AG10803 (cell line): ENCODE results near the gene ZBTB4.

Experiments
- DNase-seq: peaks from one replicate; pipeline ENCODE4 v3.0.0; 2010; ENCODE audit warnings: low read depth
- H3K4me3 ChIP-seq: 2 replicates; pipeline ENCODE4 v1.5.1; 2011; ENCODE audit warnings: mild to moderate bottlenecking, low read length, control low read depth
- CTCF ChIP-seq: conservative IDR thresholded peaks from 2 replicates; pipeline ENCODE4 v1.5.1; 2011; ENCODE audit warnings: mild to moderate bottlenecking, low read length, control low read depth, inconsistent platforms

Gene ZBTB4

GRCh38 chr17:7438656-7439460 lies 40.6 kb downstream of the ZBTB4 start:
- no peak for DNase-seq
- TF ChIP-seq CTCF: no peak
- H3K4me3 ChIP-seq: no peak overlapping the region; the same call in 1 of the 2 replicates

DNA sequence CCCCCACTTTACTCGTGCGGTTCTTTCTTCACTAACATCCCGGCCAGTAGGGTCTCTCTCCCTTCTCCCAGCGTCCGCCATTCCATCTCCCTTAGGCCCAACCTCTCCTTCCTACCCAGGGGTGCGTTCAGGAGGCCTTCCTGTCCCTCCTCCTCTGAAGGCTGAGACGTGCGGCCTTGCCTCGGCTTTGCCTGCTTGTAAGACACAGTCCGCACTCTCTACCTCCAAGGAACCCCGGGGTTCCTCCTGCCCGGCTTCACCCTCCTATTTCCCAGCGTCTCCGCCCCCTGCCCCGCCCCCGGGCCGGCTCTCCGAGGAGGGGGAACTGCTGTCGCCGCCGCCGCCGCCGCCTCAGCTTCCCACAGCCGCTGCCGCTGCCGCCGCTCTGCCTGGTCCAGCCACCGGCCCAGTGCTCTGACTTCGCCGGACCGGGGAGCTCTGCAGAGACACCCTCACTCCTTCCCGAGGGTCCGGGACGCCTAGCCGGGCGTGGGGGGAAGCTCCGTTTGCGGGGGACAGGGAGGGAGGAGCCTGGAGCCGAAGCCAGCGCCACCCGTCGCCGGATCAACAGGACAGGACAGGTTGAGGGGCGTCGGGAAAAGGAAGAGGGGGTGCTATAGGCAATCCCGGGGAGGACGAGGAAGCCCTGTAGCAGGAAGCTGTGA lies 41.3 kb downstream of the ZBTB4 start:
- TF ChIP-seq CTCF: no peak
- peak overlapping the region; percentile 31 for H3K4me3 ChIP-seq
- DNase-seq: no peak

DNA sequence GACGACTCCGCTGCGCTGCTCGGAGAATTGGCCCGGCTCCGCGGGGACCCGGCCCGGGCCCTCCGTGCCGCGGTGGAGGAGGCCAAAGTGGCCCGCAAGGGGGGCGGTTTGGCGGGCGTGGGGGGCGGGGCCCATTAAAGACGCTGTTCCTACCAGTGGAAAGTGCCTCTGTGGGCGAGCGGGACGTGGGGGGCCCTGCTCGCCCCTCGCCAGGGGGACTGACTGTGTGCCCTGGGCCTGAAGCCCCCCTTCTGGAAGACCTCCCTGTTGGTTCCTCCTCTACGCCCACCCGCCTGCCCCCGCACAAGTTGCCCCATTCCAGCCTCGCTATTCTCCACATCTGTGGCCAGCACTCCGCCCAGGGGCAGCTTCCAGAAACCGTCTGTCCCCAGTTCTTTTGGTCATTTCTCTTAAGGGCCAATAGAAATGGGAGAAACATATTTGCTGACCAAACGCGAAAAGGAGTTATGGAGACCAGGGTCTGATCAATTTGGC lies 42.0 kb downstream of the ZBTB4 start:
- H3K4me3 ChIP-seq: peak overlapping the region; percentile 44
- DNase-seq: no peak
- TF ChIP-seq CTCF: no peak

GRCh38 chr17:7436556-7437368 lies 42.7 kb downstream of the ZBTB4 start:
- H3K4me3 ChIP-seq: peak overlapping the region; percentile 44
- DNase-seq: peak; percentile 67
- TF ChIP-seq CTCF: peak; percentile 39

- TF ChIP-seq CTCF: no peak; the same call in 1 of the 2 replicates
- H3K4me3 ChIP-seq: peak overlapping the region; percentile 45
- DNase-seq: no peak
Measured at GRCh38 chr17:7435676-7436555, 43.5 kb downstream of the ZBTB4 start.

DNA sequence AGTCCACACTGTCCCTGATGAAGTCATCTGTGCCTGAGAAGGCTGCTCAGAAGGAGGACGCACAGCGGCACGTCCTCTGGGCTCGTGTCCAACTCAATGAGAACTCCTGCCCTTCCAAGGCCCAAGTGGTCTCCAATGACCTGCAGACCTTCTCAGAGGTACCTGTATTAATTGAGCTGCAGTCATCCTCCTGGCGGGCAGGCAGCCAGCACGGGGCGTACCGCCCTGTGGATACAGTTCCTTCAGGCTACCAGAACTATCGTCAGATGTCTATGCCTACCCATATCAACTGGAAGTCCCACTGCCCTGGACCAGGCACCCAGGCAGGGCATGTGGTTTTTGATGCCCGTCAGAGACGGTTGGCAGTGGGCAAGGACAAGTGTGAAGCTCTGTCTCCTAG lies 47.1 kb downstream of the ZBTB4 start:
- no peak overlapping the region for H3K4me3 ChIP-seq
- TF ChIP-seq CTCF: no peak
- DNase-seq: no peak
